HepG2 (cell line): Measurements from ENCODE around the gene PKD2L1. TPM values are rescaled to one million over a fixed set of nuclear protein-coding genes. Genes with fewer than 3 reads are reported as not detected.
A peak's percentile ranks its signal among the peaks of the same experiment; 100 is the strongest.

Experiments used
- ATF5 ChIP-seq: sonication (generic); formaldehyde crosslinking; IDR thresholded peaks from 2 replicates; pipeline ENCODE4 v1.4.0; 2020; ENCODE audit warnings: mild to moderate bottlenecking, low read depth, missing genetic modification reagents
- IKZF1 ChIP-seq: fragments of 450-650 bp; IDR thresholded peaks from 2 replicates; pipeline ENCODE4 v1.7.1; 2016
- POLR2A ChIP-seq, 2 experiments: IDR thresholded peaks; 2 replicates each; pipeline ENCODE4 v1.6.1; 2011; ENCODE audit warnings: low read depth in 2 of 2, low read length in 2 of 2, mild to moderate bottlenecking in 1 of 2, moderate library complexity in 1 of 2; ENCODE audit not compliant: insufficient read depth in 1 of 2
- SMYD3 ChIP-seq: sonication (generic); formaldehyde crosslinking; IDR thresholded peaks from 2 replicates; pipeline ENCODE4 v1.8.1; 2023; ENCODE audit warnings: mild to moderate bottlenecking, missing genetic modification reagents
- ZNF329 ChIP-seq: sonication (generic); formaldehyde crosslinking; IDR thresholded peaks from 2 replicates; pipeline ENCODE4 v1.9.0; 2021; ENCODE audit warnings: low read depth, mild to moderate bottlenecking, missing genetic modification reagents
- ZNF331 ChIP-seq: sonication (generic); formaldehyde crosslinking; IDR thresholded peaks from 2 replicates; pipeline ENCODE4 v1.4.0; 2020; ENCODE audit warnings: missing genetic modification reagents
- ZNF382 ChIP-seq: sonication (generic); formaldehyde crosslinking; IDR thresholded peaks from 2 replicates; pipeline ENCODE4 v1.5.0; 2020; ENCODE audit warnings: missing genetic modification reagents, mild to moderate bottlenecking, borderline replicate concordance
- ZNF512 ChIP-seq: sonication (generic); formaldehyde crosslinking; IDR thresholded peaks from 2 replicates; pipeline ENCODE4 v1.4.0; 2020; ENCODE audit warnings: mild to moderate bottlenecking, missing genetic modification reagents
- ZNF629 ChIP-seq: sonication (generic); formaldehyde crosslinking; conservative IDR thresholded peaks from 2 replicates; pipeline ENCODE4 v1.5.0; 2020; ENCODE audit warnings: missing genetic modification reagents
- polyA plus RNA-seq, 8 experiments: library from polyadenylated mRNA; depleted of rRNA in 3 of 8; stranded (reverse) in 7 of 8; unstranded in 1 of 8; fragments of >200 nt; fragmentation: Illumina TruSeq in 4 of 8; extraction: Trizol in 4 of 8; gene quantifications; 2 replicates each; pipeline versions ENCODE4 v1.2.1 to v1.2.3, GENCODE V29; 2011 to 2016; ENCODE audit warnings: low read depth in 4 of 8, missing spikeins in 1 of 8, mixed read lengths in 1 of 8; ENCODE audit not compliant: insufficient read depth in 1 of 8
- total RNA-seq, 5 experiments: library from RNA; depleted of rRNA; stranded (reverse); fragments of >200 nt; fragmentation: Illumina TruSeq; extraction: Trizol; gene quantifications; 2 replicates each; pipeline ENCODE4 v1.2.3, GENCODE V29; 2016; ENCODE audit warnings: low read depth in 1 of 5
- TF ChIP-seq, protein P1 (sequence below): sonication (generic); formaldehyde crosslinking; IDR thresholded peaks from 2 replicates; pipeline ENCODE4 v1.8.0; 2022; ENCODE audit warnings: mild to moderate bottlenecking, missing genetic modification reagents; ENCODE audit not compliant: insufficient replicate concordance
- TF ChIP-seq, protein P2 (sequence below): sonication (generic); formaldehyde crosslinking; conservative IDR thresholded peaks from 2 replicates; pipeline ENCODE4 v1.4.0; 2020; ENCODE audit warnings: mild to moderate bottlenecking, missing genetic modification reagents, moderate library complexity
- TF ChIP-seq, protein P3 (sequence below): sonication (generic); formaldehyde crosslinking; IDR thresholded peaks from 2 replicates; pipeline ENCODE4 v1.5.0; 2020; ENCODE audit warnings: missing genetic modification reagents
- TF ChIP-seq, protein P4 (sequence below): sonication (generic); formaldehyde crosslinking; IDR thresholded peaks from 2 replicates; pipeline ENCODE4 v1.5.1; 2020; ENCODE audit warnings: mild to moderate bottlenecking, missing genetic modification reagents, moderate library complexity
- TF ChIP-seq, protein P5 (sequence below): sonication (generic); formaldehyde crosslinking; IDR thresholded peaks from 2 replicates; pipeline ENCODE4 v1.5.1; 2020; ENCODE audit warnings: missing genetic modification reagents, mild to moderate bottlenecking, borderline replicate concordance

PKD2L1 gene
- total and polyA plus RNA-seq, 2 of the 13 experiments (the other 11 are each of a cell fraction or from before 2014, with no cell fraction given) = 0.07 to 0.15 TPM

DNA sequence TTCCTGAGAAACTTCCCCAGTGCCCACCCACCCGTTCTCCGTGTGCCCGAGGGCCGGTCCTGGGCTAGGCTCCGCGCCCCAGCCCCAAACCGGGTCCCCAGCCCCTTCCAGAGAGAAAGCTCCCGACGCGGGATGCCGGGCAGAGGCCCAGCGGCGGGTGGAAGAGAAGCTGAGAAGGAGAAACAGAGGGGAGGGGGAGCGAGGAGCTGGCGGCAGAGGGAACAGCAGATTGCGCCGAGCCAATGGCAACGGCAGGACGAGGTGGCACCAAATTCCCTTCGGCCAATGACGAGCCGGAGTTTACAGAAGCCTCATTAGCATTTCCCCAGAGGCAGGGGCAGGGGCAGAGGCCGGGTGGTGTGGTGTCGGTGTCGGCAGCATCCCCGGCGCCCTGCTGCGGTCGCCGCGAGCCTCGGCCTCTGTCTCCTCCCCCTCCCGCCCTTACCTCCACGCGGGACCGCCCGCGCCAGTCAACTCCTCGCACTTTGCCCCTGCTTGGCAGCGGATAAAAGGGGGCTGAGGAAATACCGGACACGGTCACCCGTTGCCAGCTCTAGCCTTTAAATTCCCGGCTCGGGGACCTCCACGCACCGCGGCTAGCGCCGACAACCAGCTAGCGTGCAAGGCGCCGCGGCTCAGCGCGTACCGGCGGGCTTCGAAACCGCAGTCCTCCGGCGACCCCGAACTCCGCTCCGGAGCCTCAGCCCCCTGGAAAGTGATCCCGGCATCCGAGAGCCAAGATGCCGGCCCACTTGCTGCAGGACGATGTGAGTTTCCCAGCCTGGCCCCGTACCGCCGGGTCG lies 16.9 kb upstream of the PKD2L1 start, which contains the start of gene SCD (continued):
- TF ChIP-seq, protein P1, sequence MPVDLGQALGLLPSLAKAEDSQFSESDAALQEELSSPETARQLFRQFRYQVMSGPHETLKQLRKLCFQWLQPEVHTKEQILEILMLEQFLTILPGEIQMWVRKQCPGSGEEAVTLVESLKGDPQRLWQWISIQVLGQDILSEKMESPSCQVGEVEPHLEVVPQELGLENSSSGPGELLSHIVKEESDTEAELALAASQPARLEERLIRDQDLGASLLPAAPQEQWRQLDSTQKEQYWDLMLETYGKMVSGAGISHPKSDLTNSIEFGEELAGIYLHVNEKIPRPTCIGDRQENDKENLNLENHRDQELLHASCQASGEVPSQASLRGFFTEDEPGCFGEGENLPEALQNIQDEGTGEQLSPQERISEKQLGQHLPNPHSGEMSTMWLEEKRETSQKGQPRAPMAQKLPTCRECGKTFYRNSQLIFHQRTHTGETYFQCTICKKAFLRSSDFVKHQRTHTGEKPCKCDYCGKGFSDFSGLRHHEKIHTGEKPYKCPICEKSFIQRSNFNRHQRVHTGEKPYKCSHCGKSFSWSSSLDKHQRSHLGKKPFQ = no peak
- TF ChIP-seq ZNF382 (CRISPR knock-in tag) (no peak), IKZF1 (no peak), ZNF629 (0 out of 2 replicates have a peak, but pooled peaks have one; percentile 26), SMYD3 (no peak), ZNF329 (CRISPR knock-in tag) (no peak), ZNF331 (CRISPR knock-in tag) (peak; percentile 32; the same call in 1 of the 2 replicates), POLR2A (IDR thresholded peaks at IDR 0.05; ENCODE audit: insufficient read depth in 1 of 2, low read depth in 2 of 2, low read length in 2 of 2) (peak; percentile 91 to 92), ZNF512 (CRISPR knock-in tag) (no peak), ATF5 (no peak)
- TF ChIP-seq, protein P2, sequence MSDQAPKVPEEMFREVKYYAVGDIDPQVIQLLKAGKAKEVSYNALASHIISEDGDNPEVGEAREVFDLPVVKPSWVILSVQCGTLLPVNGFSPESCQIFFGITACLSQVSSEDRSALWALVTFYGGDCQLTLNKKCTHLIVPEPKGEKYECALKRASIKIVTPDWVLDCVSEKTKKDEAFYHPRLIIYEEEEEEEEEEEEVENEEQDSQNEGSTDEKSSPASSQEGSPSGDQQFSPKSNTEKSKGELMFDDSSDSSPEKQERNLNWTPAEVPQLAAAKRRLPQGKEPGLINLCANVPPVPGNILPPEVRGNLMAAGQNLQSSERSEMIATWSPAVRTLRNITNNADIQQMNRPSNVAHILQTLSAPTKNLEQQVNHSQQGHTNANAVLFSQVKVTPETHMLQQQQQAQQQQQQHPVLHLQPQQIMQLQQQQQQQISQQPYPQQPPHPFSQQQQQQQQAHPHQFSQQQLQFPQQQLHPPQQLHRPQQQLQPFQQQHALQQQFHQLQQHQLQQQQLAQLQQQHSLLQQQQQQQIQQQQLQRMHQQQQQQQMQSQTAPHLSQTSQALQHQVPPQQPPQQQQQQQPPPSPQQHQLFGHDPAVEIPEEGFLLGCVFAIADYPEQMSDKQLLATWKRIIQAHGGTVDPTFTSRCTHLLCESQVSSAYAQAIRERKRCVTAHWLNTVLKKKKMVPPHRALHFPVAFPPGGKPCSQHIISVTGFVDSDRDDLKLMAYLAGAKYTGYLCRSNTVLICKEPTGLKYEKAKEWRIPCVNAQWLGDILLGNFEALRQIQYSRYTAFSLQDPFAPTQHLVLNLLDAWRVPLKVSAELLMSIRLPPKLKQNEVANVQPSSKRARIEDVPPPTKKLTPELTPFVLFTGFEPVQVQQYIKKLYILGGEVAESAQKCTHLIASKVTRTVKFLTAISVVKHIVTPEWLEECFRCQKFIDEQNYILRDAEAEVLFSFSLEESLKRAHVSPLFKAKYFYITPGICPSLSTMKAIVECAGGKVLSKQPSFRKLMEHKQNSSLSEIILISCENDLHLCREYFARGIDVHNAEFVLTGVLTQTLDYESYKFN (CRISPR knock-in tag) = peak; percentile 53
- TF ChIP-seq, protein P3, sequence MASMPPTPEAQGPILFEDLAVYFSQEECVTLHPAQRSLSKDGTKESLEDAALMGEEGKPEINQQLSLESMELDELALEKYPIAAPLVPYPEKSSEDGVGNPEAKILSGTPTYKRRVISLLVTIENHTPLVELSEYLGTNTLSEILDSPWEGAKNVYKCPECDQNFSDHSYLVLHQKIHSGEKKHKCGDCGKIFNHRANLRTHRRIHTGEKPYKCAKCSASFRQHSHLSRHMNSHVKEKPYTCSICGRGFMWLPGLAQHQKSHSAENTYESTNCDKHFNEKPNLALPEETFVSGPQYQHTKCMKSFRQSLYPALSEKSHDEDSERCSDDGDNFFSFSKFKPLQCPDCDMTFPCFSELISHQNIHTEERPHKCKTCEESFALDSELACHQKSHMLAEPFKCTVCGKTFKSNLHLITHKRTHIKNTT (CRISPR knock-in tag) = no peak
- TF ChIP-seq, protein P4, sequence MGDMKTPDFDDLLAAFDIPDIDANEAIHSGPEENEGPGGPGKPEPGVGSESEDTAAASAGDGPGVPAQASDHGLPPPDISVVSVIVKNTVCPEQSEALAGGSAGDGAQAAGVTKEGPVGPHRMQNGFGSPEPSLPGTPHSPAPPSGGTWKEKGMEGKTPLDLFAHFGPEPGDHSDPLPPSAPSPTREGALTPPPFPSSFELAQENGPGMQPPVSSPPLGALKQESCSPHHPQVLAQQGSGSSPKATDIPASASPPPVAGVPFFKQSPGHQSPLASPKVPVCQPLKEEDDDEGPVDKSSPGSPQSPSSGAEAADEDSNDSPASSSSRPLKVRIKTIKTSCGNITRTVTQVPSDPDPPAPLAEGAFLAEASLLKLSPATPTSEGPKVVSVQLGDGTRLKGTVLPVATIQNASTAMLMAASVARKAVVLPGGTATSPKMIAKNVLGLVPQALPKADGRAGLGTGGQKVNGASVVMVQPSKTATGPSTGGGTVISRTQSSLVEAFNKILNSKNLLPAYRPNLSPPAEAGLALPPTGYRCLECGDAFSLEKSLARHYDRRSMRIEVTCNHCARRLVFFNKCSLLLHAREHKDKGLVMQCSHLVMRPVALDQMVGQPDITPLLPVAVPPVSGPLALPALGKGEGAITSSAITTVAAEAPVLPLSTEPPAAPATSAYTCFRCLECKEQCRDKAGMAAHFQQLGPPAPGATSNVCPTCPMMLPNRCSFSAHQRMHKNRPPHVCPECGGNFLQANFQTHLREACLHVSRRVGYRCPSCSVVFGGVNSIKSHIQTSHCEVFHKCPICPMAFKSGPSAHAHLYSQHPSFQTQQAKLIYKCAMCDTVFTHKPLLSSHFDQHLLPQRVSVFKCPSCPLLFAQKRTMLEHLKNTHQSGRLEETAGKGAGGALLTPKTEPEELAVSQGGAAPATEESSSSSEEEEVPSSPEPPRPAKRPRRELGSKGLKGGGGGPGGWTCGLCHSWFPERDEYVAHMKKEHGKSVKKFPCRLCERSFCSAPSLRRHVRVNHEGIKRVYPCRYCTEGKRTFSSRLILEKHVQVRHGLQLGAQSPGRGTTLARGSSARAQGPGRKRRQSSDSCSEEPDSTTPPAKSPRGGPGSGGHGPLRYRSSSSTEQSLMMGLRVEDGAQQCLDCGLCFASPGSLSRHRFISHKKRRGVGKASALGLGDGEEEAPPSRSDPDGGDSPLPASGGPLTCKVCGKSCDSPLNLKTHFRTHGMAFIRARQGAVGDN = peak; percentile 77
- TF ChIP-seq, protein P5, sequence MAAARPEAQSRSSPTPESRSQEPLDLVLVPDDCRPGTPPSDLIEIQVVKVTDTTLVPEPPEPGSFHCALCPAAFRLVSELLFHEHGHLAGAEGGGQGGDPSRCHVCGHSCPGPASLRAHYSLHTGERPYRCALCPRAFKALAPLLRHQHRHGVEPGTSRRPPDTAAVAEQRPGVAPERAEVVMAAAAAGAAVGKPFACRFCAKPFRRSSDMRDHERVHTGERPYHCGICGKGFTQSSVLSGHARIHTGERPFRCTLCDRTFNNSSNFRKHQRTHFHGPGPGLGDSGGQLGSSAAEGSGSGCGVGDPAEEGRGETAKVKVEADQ = no peak
